Spinal cord (tissue), 10 donors: Measurements from ENCODE around the gene ZNF317. TPM values are rescaled to one million over a fixed set of nuclear protein-coding genes. Genes with fewer than 3 reads are reported as not detected.
"Not testable (repeated sequence)": the region's sequence is repeated elsewhere in the genome, so short reads cannot be mapped to it uniquely, and the experiment has no call there.

ENCODE experiments used
- DNase-seq, 6 donors: peaks; one replicate each; pipeline versions ENCODE4 v3.0.0 to v3.0.0-alpha.2; 2013 to 2015; ENCODE audit warnings: low spot score in 6 of 6, low read depth in 4 of 6
- H3K27ac ChIP-seq: one replicate; pipeline ENCODE4 v1.5.1; 2013; ENCODE audit warnings: low read depth, low read length, control low read depth
- H3K27me3 ChIP-seq: one replicate; pipeline ENCODE4 v1.6.1; 2013; ENCODE audit warnings: low read length; ENCODE audit not compliant: control insufficient read depth, insufficient read depth
- H3K36me3 ChIP-seq: one replicate; pipeline ENCODE4 v1.6.1; 2013; ENCODE audit warnings: low read length; ENCODE audit not compliant: control insufficient read depth, insufficient read depth
- H3K4me1 ChIP-seq: one replicate; pipeline ENCODE4 v1.6.1; 2013; ENCODE audit warnings: low read length; ENCODE audit not compliant: control insufficient read depth, insufficient read depth
- H3K4me3 ChIP-seq: one replicate; pipeline ENCODE4 v1.5.1; 2013; ENCODE audit warnings: low read depth, low read length, control low read depth
- H3K9me3 ChIP-seq: one replicate; pipeline ENCODE4 v1.6.1; 2013; ENCODE audit warnings: low read length; ENCODE audit not compliant: control insufficient read depth, insufficient read depth
- WGBS: methylation state at CpG from one replicate; pipeline ENCODE4 v1.1.5; 2013; ENCODE audit warnings: missing lambda C conversion rate; ENCODE audit not compliant: insufficient coverage; 5-methylcytosine and 5-hydroxymethylcytosine counted together
- polyA plus RNA-seq, 2 donors: library from polyadenylated mRNA; unstranded; fragments of 120-200 nt; gene quantifications; one replicate each; pipeline ENCODE4 v1.2.1, GENCODE V29; 2013; ENCODE audit not compliant: insufficient read length in 2 of 2
- total RNA-seq, 2 donors: library from RNA; depleted of rRNA in 1 of 2; stranded (reverse); fragments of 120-200 nt in 1 of 2; fragments of >200 nt in 1 of 2; gene quantifications; one replicate each; pipeline versions ENCODE4 v1.2.3 to v1.2.4, GENCODE V29; 2013 to 2014
- donor health status: healthy.

Gene ZNF317
- total and polyA plus RNA-seq, 4 donors = 14.5 to 36.8 (median 33.2) TPM

DNA sequence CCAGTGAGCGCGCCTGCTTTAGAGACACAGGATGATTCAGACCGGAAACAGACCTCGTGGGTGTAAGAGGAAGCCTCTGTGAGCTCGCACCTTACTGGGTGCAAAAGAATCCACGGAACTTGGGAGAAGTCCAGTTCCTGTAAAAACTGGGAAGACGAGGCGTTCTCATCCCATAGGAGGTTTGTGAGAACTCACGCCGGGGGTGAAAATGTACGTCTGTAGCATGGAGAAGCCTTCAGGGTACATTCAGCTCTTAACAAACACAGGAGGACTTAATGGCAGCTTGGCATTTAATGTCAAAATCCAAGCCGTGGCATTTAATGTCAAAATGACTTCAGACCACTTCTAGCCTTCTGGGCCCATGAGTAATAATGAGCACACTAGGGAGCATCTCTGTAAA, 21.2 kb downstream of the ZNF317 start:
- no peak for DNase-seq
- H3K4me3 ChIP-seq = no peak overlapping the region
- peaks cover 73% of the 10 kb centered on the region for H3K36me3 ChIP-seq
- no peaks in the 10 kb centered on the region for H3K9me3 ChIP-seq
- H3K27me3 ChIP-seq = no peaks in the 10 kb centered on the region
- WGBS = 98% methylated on average over 12 of the region's 12 CpGs
- H3K27ac ChIP-seq = no peak overlapping the region
- H3K4me1 ChIP-seq = no peaks in the 10 kb centered on the region

DNA sequence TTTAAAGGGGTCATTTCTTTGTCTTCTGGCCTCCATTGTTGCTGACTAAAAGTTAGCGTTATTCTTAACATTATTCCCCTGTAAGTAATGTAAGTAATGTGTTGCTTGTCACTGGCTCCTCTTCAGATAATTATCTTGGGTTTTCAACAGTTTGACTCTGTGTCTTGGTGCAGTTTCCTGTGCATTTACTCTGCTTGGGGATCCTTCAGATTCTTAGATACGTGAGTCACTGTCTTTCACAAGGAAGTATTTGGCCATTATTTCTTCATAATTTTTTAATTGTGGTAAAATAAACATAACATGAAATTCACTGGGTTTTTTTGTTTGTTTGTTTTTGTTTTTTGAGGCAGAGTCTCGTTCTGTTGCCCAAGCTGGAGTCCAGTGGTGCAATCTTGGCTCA, 25.1 kb downstream of the ZNF317 start:
- Histone ChIP-seq H3K4me1 (no peaks in the 10 kb centered on the region), H3K27ac (no peak overlapping the region), H3K9me3 (no peaks in the 10 kb centered on the region), H3K36me3 (peaks cover 35% of the 10 kb centered on the region), H3K4me3 (no peak overlapping the region), H3K27me3 (no peaks in the 10 kb centered on the region)
- WGBS = no CpG with 5 or more reads among the region's 3 CpGs
- DNase-seq = no peak

DNA sequence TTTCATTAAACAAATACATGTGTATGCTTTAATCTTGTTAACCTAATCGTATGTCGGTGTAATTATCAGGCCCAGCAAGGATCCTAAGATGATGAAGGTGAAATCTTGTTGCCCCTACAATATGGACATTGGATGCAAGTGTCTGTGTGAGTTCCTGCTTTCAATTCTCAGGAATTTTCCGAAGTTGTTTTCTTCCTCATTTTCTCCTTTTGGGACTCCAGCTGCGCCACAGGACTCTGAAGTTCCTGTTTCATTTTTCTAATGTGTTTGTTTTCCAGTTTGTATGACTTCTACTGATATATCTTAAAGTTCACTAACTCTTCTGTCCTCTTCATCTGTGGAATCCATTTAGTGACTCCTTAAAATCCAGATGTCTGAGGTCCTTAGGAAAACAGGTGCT, 26.6 kb downstream of the ZNF317 start:
- Histone ChIP-seq H3K36me3 (peaks cover 20% of the 10 kb centered on the region), H3K9me3 (no peaks in the 10 kb centered on the region), H3K4me3 (no peak overlapping the region), H3K4me1 (no peaks in the 10 kb centered on the region), H3K27me3 (no peaks in the 10 kb centered on the region), H3K27ac (no peak overlapping the region)
- no peak for DNase-seq
- no CpG with 5 or more reads among the region's 4 CpGs for WGBS

- H3K27ac ChIP-seq = no peak overlapping the region
- peak in 2 of 6 donors; percentile 1 to 4 for DNase-seq
- no peak overlapping the region for H3K4me3 ChIP-seq
- 83% methylated on average over 2 of the region's 6 CpGs for WGBS
- H3K36me3 ChIP-seq = no peaks in the 10 kb centered on the region
- H3K27me3 ChIP-seq = no peaks in the 10 kb centered on the region
- no peaks in the 10 kb centered on the region for H3K9me3 ChIP-seq
- H3K4me1 ChIP-seq = no peaks in the 10 kb centered on the region
Measured at GRCh38 chr19:9171393-9171991, 31.3 kb downstream of the ZNF317 start.

DNA sequence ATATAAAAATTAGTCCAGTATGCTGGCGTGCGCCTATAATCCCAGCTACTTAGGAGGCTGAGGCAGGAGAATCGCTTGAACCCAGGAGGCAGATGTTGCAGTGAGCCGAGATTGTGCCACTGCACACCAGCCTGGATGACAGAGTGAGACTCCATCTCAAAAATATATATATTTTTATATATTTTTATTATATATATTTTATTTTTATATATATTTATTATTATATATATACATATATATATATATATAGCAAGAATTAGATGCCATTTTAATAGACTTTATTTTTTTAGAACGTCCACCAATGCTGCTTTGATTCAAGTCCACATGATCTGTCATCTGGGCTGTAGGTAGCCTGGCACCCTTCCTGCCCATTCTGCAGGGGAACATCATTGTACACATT, 35.1 kb downstream of the ZNF317 start:
- 73% methylated on average over 3 of the region's 5 CpGs for WGBS
- no peaks in the 10 kb centered on the region for H3K36me3 ChIP-seq
- H3K4me3 ChIP-seq = no peak overlapping the region
- H3K27ac ChIP-seq = no peak overlapping the region
- no peaks in the 10 kb centered on the region for H3K4me1 ChIP-seq
- H3K9me3 ChIP-seq = no peaks in the 10 kb centered on the region
- no peak for DNase-seq
- H3K27me3 ChIP-seq = no peaks in the 10 kb centered on the region

DNA sequence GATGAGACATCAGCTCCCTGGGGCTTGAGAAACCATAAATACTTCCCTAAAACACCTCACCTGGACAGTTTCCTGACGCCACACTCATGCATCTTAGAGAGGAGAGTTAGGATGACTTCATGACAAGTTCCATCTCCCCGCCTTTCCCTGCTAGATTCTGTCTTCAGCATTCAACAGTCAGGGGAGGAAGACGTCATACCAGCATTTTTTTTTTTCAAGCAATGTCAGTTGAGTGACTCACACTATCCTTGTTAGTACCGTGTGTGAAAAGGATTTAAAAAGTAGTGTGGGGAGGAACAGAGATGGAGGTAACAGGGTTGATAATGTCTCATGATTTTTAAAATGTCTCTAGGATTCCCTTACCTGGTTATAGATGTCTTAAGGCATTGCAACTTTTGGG, 38.7 kb downstream of the ZNF317 start, which contains the start of gene OR7D2:
Gene OR7D2, plus strand, starts transcription at position 79 of the 400 bp plus-strand sequence. CDS start 6,803 bp downstream, outside the sequence.
- whole genome bisulfite sequencing = 69% methylated on average over 4 of the region's 4 CpGs
- Histone ChIP-seq H3K4me1 (no peaks in the 10 kb centered on the region), H3K9me3 (no peaks in the 10 kb centered on the region), H3K27me3 (no peaks in the 10 kb centered on the region), H3K4me3 (no peak within 1 kb of the TSS), H3K36me3 (no peaks in the 10 kb centered on the region), H3K27ac (no peak within 1 kb of the TSS)
- DNase-seq = no peak

DNA sequence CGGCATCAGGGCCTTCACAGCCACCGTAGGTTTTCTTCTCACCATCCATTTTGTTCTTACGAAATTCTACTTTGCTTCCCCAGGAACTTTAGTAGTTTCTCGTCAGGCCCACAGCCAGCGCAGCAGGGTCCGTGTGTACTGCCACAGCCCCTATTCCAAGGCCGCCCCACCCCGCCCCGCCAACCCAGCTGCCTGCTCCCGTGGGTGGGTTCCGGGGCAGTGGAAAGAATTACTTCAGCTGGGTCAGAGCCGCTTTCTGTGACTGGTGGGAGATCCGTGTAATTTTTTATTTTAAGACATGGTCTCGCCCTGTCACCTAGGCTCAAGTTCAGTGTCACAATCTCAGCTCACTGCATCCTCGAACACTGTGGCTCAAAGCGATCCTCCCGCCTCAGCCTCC, 42.8 kb downstream of the ZNF317 start:
- Histone ChIP-seq H3K27me3 (no peaks in the 10 kb centered on the region), H3K27ac (no peak overlapping the region), H3K4me1 (no peaks in the 10 kb centered on the region), H3K36me3 (no peaks in the 10 kb centered on the region), H3K9me3 (no peaks in the 10 kb centered on the region), H3K4me3 (no peak overlapping the region)
- no peak for DNase-seq
- 92% methylated on average over 15 of the region's 17 CpGs for WGBS

DNA sequence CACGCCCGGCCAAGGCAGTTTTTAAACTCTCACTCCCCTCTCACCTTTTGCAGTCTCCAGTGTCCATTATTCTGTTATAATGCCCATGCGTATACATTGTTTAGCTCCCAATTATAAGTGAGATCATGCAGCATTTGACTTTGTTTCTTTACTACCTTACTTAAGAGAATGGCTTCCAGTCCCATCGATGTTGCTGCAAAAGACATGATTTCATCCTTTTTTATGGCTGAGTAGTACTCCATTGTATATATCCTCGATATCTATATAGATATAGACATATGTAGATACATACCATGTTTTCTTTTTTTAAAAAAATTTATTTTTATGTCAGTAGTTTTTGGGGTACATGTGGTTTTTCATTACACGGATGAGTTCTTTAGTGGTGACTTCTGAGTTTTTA, 47.0 kb downstream of the ZNF317 start:
- Histone ChIP-seq H3K27ac (no peak overlapping the region), H3K4me1 (no peaks in the 10 kb centered on the region), H3K4me3 (no peak overlapping the region), H3K27me3 (no peaks in the 10 kb centered on the region), H3K36me3 (no peaks in the 10 kb centered on the region), H3K9me3 (no peaks in the 10 kb centered on the region)
- WGBS = 36% methylated on average over 2 of the region's 6 CpGs
- no peak for DNase-seq

- 75% methylated on average over 6 of the region's 7 CpGs for WGBS
- Histone ChIP-seq H3K4me1 (no peaks in the 10 kb centered on the region), H3K27ac (no peak overlapping the region), H3K4me3 (no peak overlapping the region), H3K9me3 (no peaks in the 10 kb centered on the region), H3K27me3 (no peaks in the 10 kb centered on the region), H3K36me3 (no peaks in the 10 kb centered on the region)
- DNase-seq = no peak
Measured at GRCh38 chr19:9189535-9189934, 49.3 kb downstream of the ZNF317 start.

GRCh38 chr19:9198044-9198443, 57.8 kb downstream of the ZNF317 start:
- H3K4me1 ChIP-seq, H3K27me3 ChIP-seq, H3K36me3 ChIP-seq, H3K9me3 ChIP-seq, H3K4me3 ChIP-seq, H3K27ac ChIP-seq, DNase-seq: not testable (repeated sequence)
- 83% methylated on average over 1 of the region's 2 CpGs for WGBS
